Measurements from ENCODE around the gene DSC2. TPM values are rescaled to one million over a fixed set of nuclear protein-coding genes. Genes with fewer than 3 reads are reported as not detected.

The DSC2 gene
- total RNA-seq, 1 experiment from 2014 or later: 33.4 TPM

GRCh38 chr18:31072175-31072574, 30.0 kb downstream of the DSC2 start:
- no peaks in the 10 kb centered on the region for H3K9me3 ChIP-seq (ENCODE audit: control insufficient read depth in 1 of 2, insufficient read depth in 1 of 2, low read depth in 1 of 2, low read length in 2 of 2)
- H3K36me3 ChIP-seq (ENCODE audit: control insufficient read depth in 1 of 2, insufficient read depth in 2 of 2, low read length in 2 of 2): peaks cover 9 to 11% of the 10 kb centered on the region in 2 experiments; a peak in 3 of 4 replicates
- no peak overlapping the region for H3K27ac ChIP-seq (ENCODE audit: low read depth, low read length)
- no TSS peak for BruUV-seq (replicated peaks)
- H3K4me2 ChIP-seq (ENCODE audit: low read length): no peak overlapping the region
- H2AFZ ChIP-seq (ENCODE audit: low read depth, low read length, poor library complexity, severe bottlenecking): no peak overlapping the region
- no peak overlapping the region for H3K4me3 ChIP-seq (replicated peaks in 1 of 2; ENCODE audit: low read depth in 1 of 2, low read length in 2 of 2)
- CTCF ChIA-PET: no interaction called here
- ATAC-seq (no peak), DNase-seq (ENCODE audit: low read depth, low spot score) (no peak)
- H3K4me1 ChIP-seq (ENCODE audit: control insufficient read depth in 1 of 2, insufficient read depth in 2 of 2, low read length in 2 of 2): no peaks in the 10 kb centered on the region
- RAD21 ChIA-PET (ENCODE audit: low non-redundant PET in 1 of 2, low total read pairs in 2 of 2, uncharacterized antibody in 2 of 2, unreplicated experiment in 2 of 2): no interaction called here
- H4K20me1 ChIP-seq (ENCODE audit: insufficient read depth): no peaks in the 10 kb centered on the region
- no peaks in the 10 kb centered on the region for H3K9me2 ChIP-seq (ENCODE audit: insufficient read depth)
- no peaks in the 10 kb centered on the region for H3K79me2 ChIP-seq (ENCODE audit: insufficient read depth, low read length)
- POLR2A ChIA-PET: no interaction called here
- H3K27me3 ChIP-seq (ENCODE audit: insufficient read depth, low read length): no peaks in the 10 kb centered on the region
- no peak overlapping the region for H3K9ac ChIP-seq (ENCODE audit: low read length)
- intact Hi-C loops (cut with micrococcal nuclease): no loop called here
- no peak for TF ChIP-seq RAD21 (IDR thresholded peaks at IDR 0.05; ENCODE audit: low read depth)
- no peak for TF ChIP-seq ATF3 (IDR thresholded peaks at IDR 0.05)
- TF ChIP-seq SP1 (IDR thresholded peaks at IDR 0.05; ENCODE audit: low read depth): no peak
- no peak for TF ChIP-seq SIN3A (IDR thresholded peaks at IDR 0.05; ENCODE audit: low read depth)
- no peak for TF ChIP-seq CTCF (IDR thresholded peaks at IDR 0.05 in 2 of 3, conservative IDR thresholded peaks at IDR 0.05 in 1 of 3; ENCODE audit: borderline replicate concordance in 1 of 3, insufficient read depth in 1 of 3, low read depth in 2 of 3, low read length in 2 of 3)
- TF ChIP-seq ELF1 (IDR thresholded peaks at IDR 0.05; ENCODE audit: borderline replicate concordance, low read depth): no peak
- no peak for TF ChIP-seq REST (IDR thresholded peaks at IDR 0.05; ENCODE audit: low read depth)
- TF ChIP-seq EZH2phosphoT487 (IDR thresholded peaks at IDR 0.05; ENCODE audit: borderline replicate concordance): no peak
- TF ChIP-seq FOSL1 (IDR thresholded peaks at IDR 0.05; ENCODE audit: low read depth): no peak
- TF ChIP-seq CEBPB (IDR thresholded peaks at IDR 0.05; ENCODE audit: low read depth): no peak
- no peak for TF ChIP-seq TCF7L2 (IDR thresholded peaks at IDR 0.05; ENCODE audit: borderline replicate concordance, extremely low read depth, insufficient read depth, insufficient read length)
- no peak for TF ChIP-seq CBX3 (IDR thresholded peaks at IDR 0.05; ENCODE audit: low read depth)
- no peak for TF ChIP-seq EGR1 (IDR thresholded peaks at IDR 0.05; ENCODE audit: low read depth)
- no peak for TF ChIP-seq MAX (IDR thresholded peaks at IDR 0.05)
- TF ChIP-seq POLR2AphosphoS5 (IDR thresholded peaks at IDR 0.05; ENCODE audit: low read depth, low read length): no peak
- no peak for TF ChIP-seq JUND (IDR thresholded peaks at IDR 0.05)
- TF ChIP-seq ZFX (IDR thresholded peaks at IDR 0.05): no peak
- no peak for TF ChIP-seq SRF (IDR thresholded peaks at IDR 0.05; ENCODE audit: low read depth)
- TF ChIP-seq EZH2 (IDR thresholded peaks at IDR 0.05): no peak
- TF ChIP-seq ZNF274 (IDR thresholded peaks at IDR 0.05; ENCODE audit: low read depth, low read length): no peak
